Kidney glomerular epithelial cell (primary cell): ENCODE data around the gene PRKCD.
A peak's percentile ranks its signal among the peaks of the same experiment; 100 is the strongest.

Source experiments
- DNase-seq: peaks from one replicate; lab custom pipeline; 2025; lab: John Stamatoyannopoulos, UW

Gene PRKCD

GRCh38 chr3:53160660-53161449, at the start of gene PRKCD:
Gene PRKCD, plus strand, starts transcription at chr3:53161209. Its CDS starts 17,214 bp downstream, at chr3:53178423.
- peak; percentile 60 for DNase-seq

- DNase-seq = no peak
These were observed 49.2 kb upstream of the PRKCD start for GRCh38 chr3:53111822-53112221.

- DNase-seq = no peak
These were observed 47.6 kb upstream of the PRKCD start for GRCh38 chr3:53113293-53114010.

GRCh38 chr3:53114011-53114400, 47.0 kb upstream of the PRKCD start:
- peak; percentile 73 for DNase-seq

- DNase-seq = no peak
These were observed 46.5 kb upstream of the PRKCD start for GRCh38 chr3:53114412-53115074.

- DNase-seq = no peak
These were observed 44.1 kb upstream of the PRKCD start for GRCh38 chr3:53116956-53117355.

GRCh38 chr3:53120336-53120735, 40.7 kb upstream of the PRKCD start:
- no peak for DNase-seq

GRCh38 chr3:53122255-53122932, 38.6 kb upstream of the PRKCD start:
- no peak for DNase-seq

GRCh38 chr3:53122933-53123305, 38.1 kb upstream of the PRKCD start:
- DNase-seq = no peak

GRCh38 chr3:53123510-53123909, 37.5 kb upstream of the PRKCD start:
- DNase-seq = no peak

- no peak for DNase-seq
These were observed 37.1 kb upstream of the PRKCD start for GRCh38 chr3:53123953-53124352.

- DNase-seq = no peak
These were observed 34.4 kb upstream of the PRKCD start for GRCh38 chr3:53126601-53127000.

GRCh38 chr3:53129344-53129743, 31.7 kb upstream of the PRKCD start:
- no peak for DNase-seq

- DNase-seq = peak; percentile 92
These were observed 30.6 kb upstream of the PRKCD start, which contains the start of gene RFT1 for GRCh38 chr3:53130179-53131061. Gene RFT1, minus strand, starts transcription at chr3:53130435. Its CDS starts 35 bp downstream, at chr3:53130400.

GRCh38 chr3:53131096-53131495, 29.9 kb upstream of the PRKCD start:
- no peak for DNase-seq

GRCh38 chr3:53132347-53132746, 28.7 kb upstream of the PRKCD start:
- no peak for DNase-seq

- peak; percentile 35 for DNase-seq
These were observed 26.3 kb upstream of the PRKCD start for GRCh38 chr3:53134631-53135232.

GRCh38 chr3:53137221-53137620, 23.8 kb upstream of the PRKCD start:
- DNase-seq = no peak

GRCh38 chr3:53137835-53138446, 23.1 kb upstream of the PRKCD start:
- no peak for DNase-seq
